HG03442 (cell line): ENCODE results near the gene UPK3A.
A peak's percentile ranks its signal among the peaks of the same experiment; 100 is the strongest.
"Not testable (repeated sequence)": the region's sequence is repeated elsewhere in the genome, so short reads cannot be mapped to it uniquely, and the experiment has no call there.

Experiments
- ATAC-seq: cut with Tn5 transposase; IDR thresholded peaks from one replicate; pipeline ENCODE4 v1.9.1; 2021; ENCODE audit warnings: mild to moderate bottlenecking, moderate library complexity; ENCODE audit not compliant: unreplicated experiment

Gene UPK3A

GRCh38 chr22:45254789-45255278, 29.9 kb upstream of the UPK3A start:
- peak; percentile 71 for ATAC-seq

DNA sequence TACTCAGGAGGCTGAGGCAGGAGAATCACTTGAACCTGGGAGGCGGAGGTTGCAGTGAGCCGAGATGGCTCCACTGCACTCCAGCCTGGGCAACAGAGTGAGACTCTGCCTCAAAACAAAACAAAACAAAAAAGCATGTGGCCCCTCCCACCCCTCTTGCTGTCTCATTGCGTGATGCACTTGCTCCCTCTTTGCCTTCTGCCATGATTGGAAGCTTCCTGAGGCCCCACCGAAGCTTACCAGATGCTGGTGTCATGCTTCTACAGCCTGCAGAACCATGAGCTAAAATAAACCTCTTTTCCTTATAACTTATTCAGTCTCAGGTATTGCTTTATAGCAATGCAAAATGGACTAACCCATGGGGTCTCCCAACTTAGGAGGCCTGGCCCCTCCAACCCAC, 26.8 kb upstream of the UPK3A start:
- ATAC-seq: not testable (repeated sequence)

- no peak for ATAC-seq
Observed at GRCh38 chr22:45259754-45260394, 24.9 kb upstream of the UPK3A start.

DNA sequence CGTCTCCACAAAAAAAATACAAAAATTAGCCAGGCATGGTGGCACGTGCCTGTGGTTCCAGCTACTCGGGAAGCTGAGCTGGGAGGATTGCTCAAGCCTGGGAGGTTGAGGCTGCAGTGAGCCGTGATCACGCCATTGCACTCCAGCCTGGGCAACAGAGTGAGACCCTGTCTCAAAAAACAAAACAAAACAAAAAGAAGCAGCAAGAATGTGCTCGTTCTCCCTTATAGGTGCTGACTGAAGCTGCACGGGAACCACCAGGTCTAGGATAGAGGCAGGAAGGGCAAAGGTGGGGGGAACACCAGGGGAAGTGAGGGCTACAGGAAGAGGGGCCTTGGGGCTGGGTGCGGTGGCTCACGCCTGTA, 24.4 kb upstream of the UPK3A start:
- not testable (repeated sequence) for ATAC-seq

DNA sequence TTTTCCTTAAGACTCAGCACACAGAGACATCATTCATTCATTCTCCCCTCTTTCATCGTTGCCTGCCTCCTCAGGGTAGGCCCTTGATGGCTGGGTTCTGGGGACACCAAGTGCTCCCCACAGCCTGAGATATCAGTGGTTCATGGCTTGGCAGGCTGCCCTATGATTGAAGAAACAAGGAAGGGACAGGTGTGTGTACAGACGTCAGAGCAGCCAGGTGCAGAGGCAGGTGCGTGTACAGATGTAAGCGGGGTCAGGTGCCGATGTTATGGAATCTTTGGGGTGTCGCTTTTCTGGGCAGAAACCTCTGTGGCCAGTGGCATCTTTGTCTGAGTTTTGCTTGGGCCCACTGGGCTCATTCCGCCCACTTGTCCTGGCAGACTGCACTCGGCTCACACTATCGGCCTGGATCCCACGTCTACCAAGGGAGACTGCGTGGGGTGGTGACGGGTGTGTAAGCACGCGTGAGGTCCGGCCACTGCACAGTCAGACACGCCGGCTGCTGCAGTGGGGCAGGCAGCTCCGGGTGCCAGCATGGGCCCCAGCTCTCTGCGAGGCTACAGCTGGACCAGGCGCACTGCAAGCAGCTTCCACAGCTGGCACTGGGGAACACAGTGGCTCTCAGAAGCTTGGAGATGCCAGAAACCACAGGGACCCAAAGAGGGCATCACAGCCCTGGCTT, 23.2 kb upstream of the UPK3A start:
- no peak for ATAC-seq

- ATAC-seq: no peak
Observed at GRCh38 chr22:45262195-45262930, 22.4 kb upstream of the UPK3A start.

- ATAC-seq: no peak
Observed at GRCh38 chr22:45262931-45263462, 21.8 kb upstream of the UPK3A start.

DNA sequence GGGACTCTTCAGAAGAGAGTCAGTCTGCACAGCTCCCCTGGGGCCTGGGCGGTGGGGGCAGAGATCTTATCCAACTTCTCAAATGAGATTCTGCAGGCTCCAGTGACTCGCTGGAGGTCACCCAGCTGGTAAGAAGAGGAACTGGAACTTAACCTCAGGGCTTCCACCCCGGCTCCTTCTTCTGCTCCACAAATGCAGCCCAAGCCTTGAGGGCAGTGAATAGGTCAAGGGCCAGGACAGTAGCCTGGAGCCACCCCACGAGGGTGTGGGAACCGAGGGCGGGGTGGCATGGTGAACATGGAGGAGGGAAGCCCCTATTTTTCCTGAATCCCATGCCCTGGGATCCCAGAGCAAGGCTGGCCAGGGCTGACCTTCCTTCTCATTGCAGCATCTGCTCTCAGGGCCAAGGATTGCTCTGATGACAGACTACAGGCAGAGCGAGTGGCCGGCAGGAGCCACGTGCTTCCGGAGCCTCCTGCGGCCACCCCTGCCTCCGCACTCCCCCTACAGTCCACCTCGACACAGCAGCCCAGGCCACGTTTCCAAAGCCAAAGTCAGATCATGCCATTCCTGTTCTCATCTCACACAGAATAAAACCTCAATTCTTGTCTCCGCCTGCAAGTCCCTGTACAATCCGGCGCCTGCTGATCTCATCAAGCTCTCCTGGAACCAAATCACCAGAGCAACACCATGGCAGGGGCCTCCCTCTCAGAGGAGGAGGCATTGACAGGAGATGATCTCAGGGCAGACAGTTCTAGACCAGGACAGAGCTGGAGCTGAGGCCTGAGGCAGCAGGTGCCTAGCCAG, 21.1 kb upstream of the UPK3A start:
- peak; percentile 64 for ATAC-seq

GRCh38 chr22:45265535-45265934, 19.2 kb upstream of the UPK3A start:
- no peak for ATAC-seq

DNA sequence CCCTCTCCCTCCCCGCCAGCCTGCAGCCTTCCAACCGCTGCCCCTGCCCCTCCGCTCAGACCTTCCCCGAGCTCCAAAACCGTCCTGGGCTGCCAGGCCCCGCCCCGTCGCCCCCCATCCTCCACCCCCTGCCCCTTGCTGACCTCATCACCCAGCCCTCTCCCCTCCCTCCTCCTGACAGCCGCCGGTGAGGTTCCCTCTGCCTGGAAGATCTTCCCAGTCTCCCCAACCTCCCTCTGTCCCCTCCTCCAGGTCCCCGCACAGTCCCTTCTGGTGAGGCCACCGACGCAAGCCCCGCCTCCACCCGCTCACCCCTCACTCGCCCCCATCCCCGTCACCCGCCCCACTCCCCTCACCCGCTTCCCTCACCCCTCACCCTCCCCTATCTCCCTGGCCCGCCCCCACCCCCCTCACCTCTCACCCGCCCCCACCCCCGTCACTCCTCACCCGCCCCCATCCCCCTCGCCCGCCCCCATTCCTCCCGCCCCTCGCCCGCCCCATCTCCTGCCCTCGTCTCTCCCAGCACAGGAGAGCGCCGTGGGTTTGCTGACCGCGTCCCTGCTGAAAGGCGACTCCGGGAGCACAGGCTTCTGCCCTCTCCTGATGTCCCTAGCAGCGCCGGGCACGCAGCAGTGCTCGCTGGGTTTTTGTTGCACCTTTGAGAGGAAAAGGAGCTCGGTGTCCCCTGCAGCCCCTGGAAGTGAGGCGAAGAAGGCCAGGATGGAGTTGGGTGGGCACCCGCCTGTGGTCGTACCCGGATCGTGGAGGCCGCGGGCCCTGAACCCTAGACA, 16.4 kb upstream of the UPK3A start:
- no peak for ATAC-seq

DNA sequence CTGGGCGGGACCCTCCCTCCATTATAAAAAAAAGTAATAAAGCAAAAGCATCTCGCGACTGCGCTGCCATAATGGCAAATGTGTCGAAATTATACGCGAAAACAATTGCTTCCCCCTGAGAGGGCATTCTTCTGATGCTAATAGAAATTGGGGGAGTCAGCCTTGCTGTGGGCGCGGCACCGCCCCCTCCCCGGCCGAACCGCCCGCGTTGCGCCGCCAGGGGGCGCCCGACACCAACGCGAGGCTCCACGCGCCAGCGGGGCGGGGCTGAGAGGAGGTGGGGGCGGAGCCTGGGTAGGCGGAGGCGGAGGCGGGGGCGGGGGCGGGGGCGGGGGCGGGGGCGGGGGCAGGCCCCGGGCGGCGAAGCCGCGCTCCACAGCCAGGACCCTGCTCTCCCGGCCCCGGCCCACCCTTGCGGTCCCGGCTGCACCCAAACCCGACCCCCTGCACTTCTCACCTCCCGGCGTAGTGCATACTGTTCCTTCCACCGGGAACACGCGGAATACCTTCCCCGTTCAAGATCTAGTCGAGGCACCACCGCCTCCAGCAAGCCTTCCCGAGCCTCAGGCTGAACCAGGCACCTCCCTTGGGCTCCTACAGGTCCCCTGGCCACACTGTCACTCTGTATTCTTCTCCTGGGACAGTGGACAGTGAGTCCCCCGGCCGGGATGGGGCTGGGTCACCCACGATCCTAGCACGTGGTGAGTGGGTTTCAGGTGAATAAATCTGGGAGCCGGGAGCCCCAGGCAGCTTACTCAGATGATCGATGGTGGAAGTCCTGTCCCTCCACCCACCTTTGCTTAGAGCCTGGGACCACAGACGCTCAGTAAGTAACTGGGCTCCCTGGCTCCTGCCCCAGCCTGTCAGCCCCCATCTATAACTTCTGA, 15.5 kb upstream of the UPK3A start:
- peak; percentile 46 for ATAC-seq

DNA sequence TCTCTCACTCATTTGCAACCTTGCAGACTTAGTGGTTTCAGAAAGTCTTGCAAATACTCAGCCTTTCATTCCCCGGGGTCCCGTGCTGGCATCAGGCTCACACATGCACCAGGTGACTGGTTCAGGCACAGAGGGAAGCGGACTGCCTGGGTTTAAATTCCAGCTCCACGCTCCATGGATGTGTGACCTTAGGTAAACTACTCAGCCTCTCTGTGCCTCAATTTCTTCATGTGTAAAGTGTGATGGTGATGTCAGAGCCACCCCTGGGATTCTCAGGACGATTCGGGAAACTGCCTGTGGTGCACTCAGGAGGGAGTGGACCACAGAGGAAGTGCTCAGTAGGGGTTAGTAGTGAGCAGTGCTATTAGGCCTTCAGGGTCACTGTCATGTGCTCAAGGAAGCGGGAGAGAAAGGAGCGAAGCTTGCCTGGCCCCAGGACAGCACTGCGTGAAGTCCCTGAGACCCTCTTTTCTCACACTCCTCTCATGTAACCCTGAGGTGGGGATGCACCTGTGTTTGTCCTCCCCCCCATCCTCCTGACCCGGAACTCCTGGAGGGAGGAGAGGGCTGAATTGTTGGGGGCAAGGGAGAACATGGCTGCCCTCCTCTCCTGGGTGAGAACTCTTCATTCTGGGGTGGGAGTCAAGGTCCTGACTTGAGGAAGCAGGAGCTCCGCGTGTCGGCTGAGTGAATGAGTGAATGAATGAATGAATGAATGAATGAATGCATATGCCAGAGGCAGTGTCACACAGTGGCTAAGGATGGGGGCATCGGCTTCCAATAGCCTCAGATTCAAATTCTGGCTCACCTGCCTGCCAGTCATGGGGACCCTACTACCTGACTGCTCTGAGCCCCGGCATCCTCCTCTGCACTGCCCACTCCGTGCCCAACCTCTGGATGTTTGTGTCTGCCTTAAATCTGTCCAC, 14.4 kb upstream of the UPK3A start:
- no peak for ATAC-seq

DNA sequence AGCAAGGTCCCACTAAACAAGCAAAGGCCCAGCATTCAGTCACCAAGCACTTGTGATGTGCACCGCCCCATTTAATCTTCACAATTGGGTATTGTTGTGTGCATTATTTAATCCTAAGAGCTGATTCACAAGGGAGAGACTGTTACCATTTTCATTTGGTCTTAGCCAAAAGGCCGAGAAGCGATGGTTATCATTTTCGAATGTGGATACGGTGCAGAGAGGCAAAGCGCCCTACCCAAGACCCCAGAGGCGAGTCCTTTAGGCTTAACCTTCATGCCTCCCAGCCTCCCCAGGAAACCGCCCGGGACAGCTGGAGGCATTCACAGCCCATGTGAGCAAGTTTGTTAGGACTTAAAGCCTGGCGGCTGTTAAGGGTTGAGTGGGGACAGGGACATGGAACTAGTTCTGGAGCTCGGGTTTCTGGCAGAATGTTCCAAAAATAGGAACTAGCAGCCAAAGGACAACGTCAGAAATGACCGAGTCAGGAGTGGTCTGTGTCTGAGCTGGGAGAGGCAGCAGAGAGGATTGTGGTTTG, 13.0 kb upstream of the UPK3A start:
- no peak for ATAC-seq

DNA sequence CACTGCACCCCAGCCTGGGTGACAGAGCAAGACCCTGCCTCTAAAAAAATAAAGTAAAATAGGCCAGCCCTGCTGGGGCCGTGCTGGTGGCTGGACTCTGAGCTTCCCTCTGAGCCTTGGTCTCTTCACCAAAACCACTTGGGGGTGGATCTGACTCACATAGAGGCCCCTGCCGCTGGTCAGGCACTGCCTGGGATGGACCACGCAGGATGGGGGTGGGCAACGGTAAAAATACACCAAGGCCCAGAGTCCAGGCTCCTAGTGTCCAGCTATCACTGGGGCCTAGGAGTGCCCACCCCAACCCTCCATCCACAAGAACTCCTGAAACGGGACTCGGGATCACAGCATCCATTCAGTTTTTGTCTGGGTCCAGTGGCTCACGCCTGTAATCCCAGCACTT, 12.3 kb upstream of the UPK3A start:
- no peak for ATAC-seq

DNA sequence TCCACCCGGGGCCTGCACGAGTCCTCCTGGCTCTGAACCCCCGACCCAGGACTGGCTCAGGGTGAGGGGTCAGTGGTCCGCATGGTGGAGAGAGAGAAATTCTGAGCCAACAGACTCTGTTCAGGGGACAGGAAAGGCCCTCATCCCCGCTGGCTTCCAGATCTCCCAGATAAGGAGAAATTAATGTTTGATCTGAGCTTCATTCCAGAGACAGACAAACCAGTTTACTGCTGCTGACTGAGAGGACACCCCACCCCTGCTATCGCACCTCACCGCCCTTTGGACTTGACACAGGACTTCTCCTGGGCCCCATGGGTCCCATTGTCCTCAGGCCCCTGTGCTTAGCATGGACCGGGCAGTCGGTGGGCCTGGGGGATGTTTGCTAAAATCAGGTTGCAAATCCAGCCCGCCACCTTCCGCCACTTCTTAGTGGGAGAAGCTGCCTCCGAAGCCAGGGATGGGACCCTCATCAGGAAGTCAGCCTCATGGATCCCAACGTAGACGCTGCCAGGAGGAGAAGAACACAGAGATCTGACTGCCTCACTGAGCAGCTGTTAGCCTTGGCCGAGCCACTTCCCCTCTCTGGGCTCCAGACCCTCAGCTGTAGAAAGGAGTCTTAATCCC, 11.2 kb upstream of the UPK3A start:
- ATAC-seq: no peak

- no peak for ATAC-seq
Observed at GRCh38 chr22:45276507-45277105, 8.1 kb upstream of the UPK3A start.

DNA sequence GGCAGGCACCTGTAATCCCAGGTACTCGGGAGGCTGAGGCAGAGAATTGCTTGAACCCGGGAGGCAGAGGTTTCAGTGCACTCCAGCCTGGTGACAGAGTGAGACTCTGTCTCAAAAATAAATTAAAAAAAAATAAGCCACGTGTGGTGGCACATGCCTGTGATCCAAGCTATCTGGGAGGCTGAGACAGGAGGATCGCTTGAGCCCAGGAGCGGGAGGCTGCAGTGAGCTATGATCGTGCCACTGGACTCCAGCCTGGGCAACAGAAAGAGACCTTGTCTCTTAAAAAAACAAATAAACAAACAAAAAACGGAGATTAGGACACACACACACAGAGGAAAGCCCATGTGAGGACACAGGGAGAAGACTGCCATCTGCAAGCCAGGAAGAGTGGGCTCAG, 7.0 kb upstream of the UPK3A start:
- ATAC-seq: not testable (repeated sequence)
